GM18868 (cell line): Measurements from ENCODE around the gene KRT6B.
"Not testable (repeated sequence)": the region's sequence is repeated elsewhere in the genome, so short reads cannot be mapped to it uniquely, and the experiment has no call there.

Experiments used
- ATAC-seq: cut with Tn5 transposase; IDR thresholded peaks from one replicate; pipeline ENCODE4 v1.9.1; 2021; ENCODE audit warnings: mild to moderate bottlenecking, moderate library complexity; ENCODE audit not compliant: unreplicated experiment

KRT6B gene

DNA sequence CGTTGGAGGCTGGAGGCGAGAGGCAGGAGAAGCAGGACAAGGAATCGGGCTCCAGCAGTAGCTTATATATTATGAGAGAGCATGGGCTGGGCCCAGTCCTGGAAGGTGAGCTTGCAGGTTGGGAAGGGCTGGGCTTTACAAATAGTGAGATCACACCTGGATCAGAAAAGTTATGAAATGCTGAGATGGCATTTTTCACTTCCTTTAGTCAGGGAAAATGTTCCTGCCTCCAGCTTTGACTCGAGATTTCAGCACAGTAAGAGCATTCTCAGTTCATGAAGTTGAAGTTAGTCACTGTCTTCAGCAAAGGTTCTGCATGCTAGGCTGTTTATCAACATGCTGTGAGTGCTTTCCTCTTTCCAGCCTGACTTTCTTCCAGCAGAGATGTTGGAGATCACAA is 21.8 kb upstream of the KRT6B start, which contains the start of gene KRT6C:
TSS of gene KRT6C (minus strand) at position 38 of the 400 bp plus-strand sequence. CDS start 68 bp downstream, outside the sequence.
- ATAC-seq: no peak

DNA sequence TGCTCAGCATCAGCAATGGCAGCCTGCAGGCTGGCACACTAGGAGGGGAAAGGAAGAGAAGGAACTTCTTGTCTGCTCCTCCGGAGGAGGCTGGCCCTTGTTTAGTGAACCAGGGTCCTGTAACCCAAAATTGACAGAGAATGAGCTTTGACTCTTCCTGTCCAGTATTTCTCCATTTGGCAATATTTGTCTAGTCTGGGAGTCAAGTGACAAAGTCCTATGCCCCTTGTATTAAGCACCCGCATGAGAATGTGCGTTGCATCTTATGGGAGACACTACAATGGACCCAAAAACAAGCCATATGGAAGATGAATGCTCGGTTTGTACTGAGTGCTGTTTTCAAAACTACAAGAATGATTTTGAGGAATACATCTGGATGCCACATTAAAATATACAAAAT is 17.9 kb upstream of the KRT6B start:
- no peak for ATAC-seq

GRCh38 chr12:52464897-52465296 is 13.0 kb upstream of the KRT6B start:
- no peak for ATAC-seq

DNA sequence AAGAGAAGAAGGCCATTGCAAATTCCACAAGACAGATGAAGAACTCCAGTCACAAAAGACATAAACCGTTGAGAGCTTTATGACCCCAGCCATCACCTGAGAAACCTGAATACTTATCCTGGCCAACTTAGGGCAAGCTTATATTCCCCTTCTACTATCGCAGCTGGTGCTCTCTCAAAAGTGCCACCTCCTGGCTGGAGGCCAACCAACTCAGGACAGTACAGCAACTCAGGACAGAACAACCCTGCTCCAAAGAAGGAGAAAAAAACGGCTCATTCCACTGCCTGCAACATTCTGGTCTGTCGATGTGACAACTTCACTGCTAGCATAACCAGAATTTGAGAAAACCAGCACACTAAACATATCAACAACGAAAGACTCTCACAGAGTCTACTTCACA is 9.7 kb upstream of the KRT6B start:
- no peak for ATAC-seq

DNA sequence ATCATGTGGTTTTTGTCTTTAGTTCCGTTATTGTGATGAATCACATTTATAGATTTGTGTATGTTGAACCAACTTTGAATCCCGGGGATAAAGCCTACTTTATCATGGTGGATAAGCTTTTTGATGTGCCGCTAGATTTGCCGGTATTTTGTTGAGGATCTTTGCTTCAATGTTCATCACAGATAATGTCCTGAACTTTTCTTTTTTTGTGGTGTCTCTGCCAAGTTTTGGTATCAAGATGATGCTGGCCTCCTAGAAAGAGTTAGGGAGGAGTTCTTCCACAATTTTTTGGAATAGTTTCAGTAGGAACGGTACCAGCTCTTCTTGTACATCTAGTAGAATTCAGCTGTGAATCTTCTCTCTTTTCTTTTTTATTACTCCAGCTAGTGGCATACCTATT is 6.9 kb upstream of the KRT6B start:
- no peak for ATAC-seq

DNA sequence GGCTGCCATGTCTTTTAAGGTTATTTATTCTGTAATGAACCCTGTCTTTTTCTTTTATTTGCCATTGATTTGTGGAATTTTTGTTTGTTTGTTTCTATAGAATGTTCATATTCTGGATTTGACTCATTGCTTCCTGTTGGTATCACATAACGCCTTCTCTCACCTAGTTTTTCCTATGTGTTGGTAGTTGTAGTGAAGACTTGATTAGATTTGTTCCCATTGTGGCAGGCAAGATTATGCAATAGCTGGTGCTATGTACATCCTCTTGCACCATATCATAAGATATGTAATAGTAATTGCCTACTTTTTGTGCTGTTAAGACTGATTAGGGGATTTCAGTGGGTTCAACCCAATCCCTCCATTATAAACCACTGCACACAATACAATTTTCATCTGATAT is 3.9 kb upstream of the KRT6B start:
- no peak for ATAC-seq

DNA sequence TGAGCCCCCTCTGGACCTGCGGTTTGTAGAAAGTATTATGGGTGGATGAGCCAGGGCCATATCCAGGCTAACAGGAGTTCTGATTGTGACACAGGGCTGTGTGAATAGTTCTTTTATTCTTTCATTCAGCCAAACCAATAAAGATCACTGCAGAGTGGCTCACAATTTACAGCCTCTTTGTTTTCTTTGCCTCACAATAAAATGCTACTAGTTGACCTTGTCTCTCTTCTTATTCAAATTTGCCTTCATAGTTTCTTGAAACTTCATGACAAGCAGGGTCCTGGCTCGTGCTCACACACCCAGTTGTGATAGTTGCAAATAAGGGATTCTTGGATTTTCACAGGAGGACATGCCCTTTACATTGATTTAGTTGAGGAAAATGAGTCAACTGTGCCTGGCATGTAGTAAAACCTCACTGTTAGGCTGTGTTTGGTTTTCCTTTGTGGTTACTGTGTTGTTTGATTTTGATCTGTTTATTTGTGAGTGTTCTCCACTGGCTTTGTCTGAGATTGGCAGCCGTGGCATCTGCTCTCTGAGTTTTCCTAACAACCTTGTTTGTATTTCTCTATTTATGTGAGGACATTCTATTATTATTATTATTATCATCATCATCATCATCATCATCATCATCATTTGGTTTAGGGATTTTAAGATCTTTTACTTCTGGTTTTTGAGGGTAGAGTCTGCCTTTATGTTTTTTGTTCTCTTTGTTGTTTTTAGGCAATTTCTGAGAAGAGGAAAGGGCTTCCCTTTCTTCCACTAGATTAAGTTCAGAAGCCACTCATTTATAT is 2.7 kb upstream of the KRT6B start:
- ATAC-seq: no peak

DNA sequence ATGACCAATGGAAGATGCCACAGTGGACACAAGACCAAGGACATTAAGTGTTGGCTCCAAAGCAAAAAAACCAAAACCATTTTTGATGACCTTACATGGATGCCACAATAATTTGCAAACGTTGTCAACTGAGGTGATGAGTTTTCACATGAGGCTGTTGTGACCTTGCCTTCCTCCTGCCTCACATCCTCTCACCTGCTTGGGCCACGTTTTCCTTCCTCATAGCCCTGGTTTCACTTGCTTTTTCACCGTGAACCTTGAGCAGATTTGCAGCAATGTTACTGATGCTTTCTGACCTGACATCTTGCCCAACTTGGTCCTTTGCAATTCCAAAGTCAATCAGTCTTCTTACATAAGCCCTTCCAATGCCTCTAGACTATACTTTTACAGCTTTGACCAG is 3.7 kb downstream of the KRT6B start:
- ATAC-seq: no peak

GRCh38 chr12:52447196-52447595 is 4.8 kb downstream of the KRT6B start:
- ATAC-seq: not testable (repeated sequence)

- ATAC-seq: no peak
These were observed 5.4 kb downstream of the KRT6B start for GRCh38 chr12:52446367-52447045.

DNA sequence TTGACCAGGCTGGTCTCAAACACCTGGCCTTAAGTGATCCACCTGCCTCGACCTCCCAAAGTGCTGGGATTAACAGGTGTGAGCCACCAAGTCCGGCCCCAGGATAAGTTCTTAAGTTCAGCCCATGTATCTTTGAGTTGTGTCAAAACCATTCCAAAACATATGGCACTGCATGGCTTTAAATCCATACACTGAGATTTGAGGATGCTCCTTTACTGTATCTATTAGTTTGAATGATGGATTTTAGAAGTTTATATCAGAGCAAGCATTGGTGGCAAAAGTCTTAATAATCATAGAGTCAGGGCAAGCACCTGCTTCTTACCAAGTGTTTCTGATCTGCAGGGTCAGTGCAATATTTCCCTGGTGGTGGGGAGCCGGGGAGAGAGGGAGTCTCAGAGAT is 6.1 kb downstream of the KRT6B start:
- ATAC-seq: no peak

GRCh38 chr12:52444647-52445595 is 7.0 kb downstream of the KRT6B start:
- no peak for ATAC-seq

- no peak for ATAC-seq
These were observed 8.0 kb downstream of the KRT6B start for GRCh38 chr12:52443966-52444365.

GRCh38 chr12:52442600-52443061 is 9.3 kb downstream of the KRT6B start:
- no peak for ATAC-seq

GRCh38 chr12:52441320-52441911 is 10.5 kb downstream of the KRT6B start:
- ATAC-seq: no peak

- no peak for ATAC-seq
These were observed 11.1 kb downstream of the KRT6B start for GRCh38 chr12:52440821-52441319.

DNA sequence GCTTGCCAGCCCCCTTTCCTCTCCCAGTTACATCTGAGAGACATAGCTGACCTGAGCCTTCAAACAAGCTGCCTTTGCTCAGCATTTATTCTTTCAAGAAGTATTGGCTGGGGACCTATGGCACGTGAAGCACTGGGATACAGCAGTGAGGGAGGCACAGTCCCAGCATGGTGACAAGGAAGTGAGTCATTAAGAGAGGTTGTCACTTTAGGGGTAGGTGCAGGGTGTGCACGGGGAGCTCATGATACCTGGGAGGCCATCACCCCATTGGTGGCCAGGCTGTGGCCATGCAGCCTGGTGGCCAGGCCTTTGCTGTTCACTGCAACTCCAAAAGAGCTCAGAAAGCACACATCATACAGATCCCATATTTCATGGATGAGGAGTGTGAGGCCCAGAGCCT is 12.1 kb downstream of the KRT6B start:
- no peak for ATAC-seq

DNA sequence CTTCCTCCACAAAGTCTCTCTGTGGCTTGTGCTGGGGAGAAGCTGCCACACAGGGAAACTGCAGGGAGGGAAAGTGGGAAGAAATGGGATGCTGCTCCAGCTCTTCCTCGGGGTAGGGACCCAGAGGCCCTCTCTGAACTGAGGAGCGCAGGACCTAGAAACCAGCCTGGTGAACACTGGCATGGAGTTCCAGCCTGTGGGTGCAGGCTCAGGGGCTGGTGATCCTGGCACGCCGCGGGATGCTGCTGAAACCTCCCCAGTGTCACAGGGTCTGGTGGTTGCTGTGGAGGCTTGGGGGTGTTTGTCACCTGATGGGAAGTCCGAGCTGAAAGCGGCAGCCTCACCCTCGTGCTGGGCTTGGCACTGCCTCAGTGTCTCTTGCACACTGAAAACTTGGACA is 12.5 kb downstream of the KRT6B start:
- no peak for ATAC-seq

- ATAC-seq: no peak
These were observed 13.3 kb downstream of the KRT6B start for GRCh38 chr12:52438305-52439301.
